BLaER1 treated with 17β-estradiol and CSF1 and Interleukin-3, amounts not matched to agents 10 nM and 100 nM (cell line): ENCODE measurements around the gene SH3BP4.
A peak's percentile ranks its signal among the peaks of the same experiment; 100 is the strongest.

Experiments
- H3K27ac ChIP-seq, 11 experiments: shearing (Covaris generic); formaldehyde crosslinking; 2 replicates each; pipeline ENCODE4 v1.8.1; 2022
- H3K27me3 ChIP-seq, 11 experiments: shearing (Covaris generic); formaldehyde crosslinking; 2 replicates each; pipeline ENCODE4 v1.8.1; 2022
- H3K36me3 ChIP-seq, 11 experiments: shearing (Covaris generic); formaldehyde crosslinking; 2 replicates each; pipeline ENCODE4 v1.8.1; 2022
- H3K4me1 ChIP-seq, 10 experiments: shearing (Covaris generic); formaldehyde crosslinking; 2 replicates each; pipeline ENCODE4 v1.8.1; 2022
- H3K4me2 ChIP-seq, 11 experiments: shearing (Covaris generic); formaldehyde crosslinking; 2 replicates each; pipeline ENCODE4 v1.8.1; 2022
- H3K4me3 ChIP-seq, 10 experiments: shearing (Covaris generic); formaldehyde crosslinking; 2 replicates each; pipeline ENCODE4 v1.8.1; 2022
- H3K9ac ChIP-seq, 11 experiments: shearing (Covaris generic); formaldehyde crosslinking; 2 replicates each; pipeline ENCODE4 v1.8.1; 2022
- H3K9me3 ChIP-seq, 11 experiments: shearing (Covaris generic); formaldehyde crosslinking; replicated peaks in 1 of 11; 2 replicates each; pipeline ENCODE4 v1.8.1; 2022
- H4K20me1 ChIP-seq, 11 experiments: shearing (Covaris generic); formaldehyde crosslinking; 2 replicates each; pipeline ENCODE4 v1.8.1; 2022
- Cebpa-rat ChIP-seq, 11 experiments: shearing (Covaris generic); IDR thresholded peaks; 2 replicates each; pipeline ENCODE4 v1.8.1; 2022

The SH3BP4 gene

DNA sequence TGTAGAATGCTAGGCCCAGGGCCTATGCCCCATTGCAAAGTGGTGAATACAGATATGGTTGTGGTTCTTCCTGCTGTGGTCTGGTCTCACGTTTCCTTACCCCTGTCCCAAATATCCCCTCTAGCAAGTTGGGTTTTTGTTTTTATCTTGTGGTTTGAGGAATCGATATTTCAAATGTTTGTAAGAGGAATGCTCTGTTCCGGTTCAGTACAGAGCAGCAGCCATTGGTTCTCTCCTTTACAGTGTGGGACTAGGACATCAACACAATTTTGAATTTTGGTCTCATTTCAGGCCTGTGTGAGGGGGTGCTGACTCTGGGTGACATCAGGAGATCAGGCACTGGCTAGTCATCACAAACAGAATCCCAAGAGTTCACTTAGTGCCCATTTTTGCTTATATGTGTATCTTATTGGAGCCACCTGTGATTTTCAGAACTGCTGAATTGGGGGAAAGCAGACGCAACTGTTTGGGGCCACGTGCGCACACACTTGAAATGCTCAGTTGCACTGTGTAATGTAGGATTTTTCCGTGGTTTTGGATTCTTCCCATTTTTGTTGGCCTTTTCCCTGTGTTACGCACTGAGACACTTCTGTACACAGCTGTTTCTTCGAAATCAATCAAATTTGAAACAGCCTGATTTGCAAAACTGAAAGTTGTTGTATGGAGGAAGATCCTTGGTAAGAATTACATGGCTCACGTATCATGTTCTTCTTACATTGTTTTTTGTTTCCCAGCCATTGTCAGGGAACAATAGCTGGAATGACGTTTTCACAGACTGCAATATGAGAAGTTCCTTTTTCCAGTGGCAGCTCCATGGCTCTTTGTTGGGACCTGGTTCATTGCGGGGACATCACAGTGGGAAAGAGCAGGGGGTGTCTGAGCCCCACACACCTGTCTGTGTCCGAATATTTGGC lies 8.6 kb downstream of the SH3BP4 start:
- Histone ChIP-seq H3K27me3 (peaks cover under 1 to 9% (median 6%) of the 10 kb centered on the region in 11 experiments; a peak in 15 of 22 replicates), H3K9ac (no peak overlapping the region), H4K20me1 (peaks cover 0 to 6% (median 0%) of the 10 kb centered on the region in 11 experiments; a peak in 1 of 22 replicates), H3K9me3 (no peaks in the 10 kb centered on the region), H3K4me3 (no peak overlapping the region), H3K27ac (no peak overlapping the region), H3K4me2 (no peak overlapping the region), H3K36me3 (no peaks in the 10 kb centered on the region), H3K4me1 (no peaks in the 10 kb centered on the region)
- TF ChIP-seq Cebpa-rat (IDR thresholded peaks at IDR 0.05) = no peak

DNA sequence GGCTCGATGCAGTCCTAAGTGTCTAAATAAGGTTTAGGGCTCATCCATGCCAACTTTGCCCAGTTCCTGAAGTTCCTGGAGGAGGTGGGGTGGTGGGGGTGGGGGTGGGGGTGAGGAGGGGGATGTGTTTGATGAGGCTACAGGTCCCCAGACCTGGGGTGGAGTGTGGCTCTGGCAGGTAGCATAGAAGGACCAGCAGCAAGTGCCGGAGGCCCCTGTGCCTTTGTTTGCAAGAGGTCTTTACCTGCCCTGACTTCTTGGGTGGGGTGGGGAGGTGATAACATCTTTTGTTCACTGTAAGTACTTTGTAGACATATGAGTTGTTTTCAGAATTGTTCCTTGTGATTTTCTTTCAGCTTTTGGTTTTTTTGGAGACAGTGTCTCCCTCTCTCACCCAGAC lies 10.0 kb downstream of the SH3BP4 start:
- H4K20me1 ChIP-seq = no peaks in the 10 kb centered on the region; a peak in 1 of 22 replicates
- H3K4me3 ChIP-seq = no peak overlapping the region
- H3K27ac ChIP-seq = no peak overlapping the region
- TF ChIP-seq Cebpa-rat (IDR thresholded peaks at IDR 0.05) = no peak
- H3K4me1 ChIP-seq = no peaks in the 10 kb centered on the region
- no peaks in the 10 kb centered on the region for H3K36me3 ChIP-seq
- no peak overlapping the region for H3K4me2 ChIP-seq
- no peaks in the 10 kb centered on the region for H3K9me3 ChIP-seq
- no peak overlapping the region for H3K9ac ChIP-seq
- no peaks in the 10 kb centered on the region for H3K27me3 ChIP-seq

GRCh38 chr2:234963773-234964615 lies 12.2 kb downstream of the SH3BP4 start:
- H3K4me2 ChIP-seq = no peak overlapping the region
- no peaks in the 10 kb centered on the region for H3K36me3 ChIP-seq
- H3K9ac ChIP-seq = no peak overlapping the region
- no peak overlapping the region for H3K4me3 ChIP-seq
- H3K27me3 ChIP-seq = peaks cover 0 to 12% (median 0%) of the 10 kb centered on the region in 11 experiments; a peak in 3 of 22 replicates
- peaks cover 7 to 13% (median 10%) of the 10 kb centered on the region in 10 experiments; a peak in 18 of 20 replicates for H3K4me1 ChIP-seq
- TF ChIP-seq Cebpa-rat (IDR thresholded peaks at IDR 0.05) = no peak
- no peak overlapping the region for H3K27ac ChIP-seq
- H4K20me1 ChIP-seq = no peaks in the 10 kb centered on the region; a peak in 1 of 22 replicates
- H3K9me3 ChIP-seq = no peaks in the 10 kb centered on the region

GRCh38 chr2:234964631-234965461 lies 13.0 kb downstream of the SH3BP4 start:
- H3K9me3 ChIP-seq = no peaks in the 10 kb centered on the region
- H3K4me1 ChIP-seq = peaks cover 14 to 22% (median 18%) of the 10 kb centered on the region in 10 experiments; a peak in 19 of 20 replicates
- no peak overlapping the region for H3K9ac ChIP-seq
- H3K4me3 ChIP-seq = no peak overlapping the region
- no peak overlapping the region for H3K27ac ChIP-seq
- TF ChIP-seq Cebpa-rat (IDR thresholded peaks at IDR 0.05) = no peak
- no peaks in the 10 kb centered on the region; a peak in 1 of 22 replicates for H4K20me1 ChIP-seq
- no peak overlapping the region for H3K4me2 ChIP-seq
- no peaks in the 10 kb centered on the region for H3K36me3 ChIP-seq
- H3K27me3 ChIP-seq = peaks cover 0 to 15% (median 0%) of the 10 kb centered on the region in 11 experiments; a peak in 3 of 22 replicates

- Histone ChIP-seq H3K27ac (no peak overlapping the region), H3K9ac (no peak overlapping the region), H4K20me1 (no peaks in the 10 kb centered on the region; a peak in 1 of 22 replicates), H3K4me2 (no peak overlapping the region), H3K36me3 (no peaks in the 10 kb centered on the region), H3K27me3 (peaks cover 0 to 15% (median 0%) of the 10 kb centered on the region in 11 experiments; a peak in 3 of 22 replicates), H3K9me3 (no peaks in the 10 kb centered on the region), H3K4me1 (peaks cover 14 to 23% (median 18%) of the 10 kb centered on the region in 10 experiments; a peak in 19 of 20 replicates), H3K4me3 (no peak overlapping the region)
- TF ChIP-seq Cebpa-rat (IDR thresholded peaks at IDR 0.05) = no peak
Measured at GRCh38 chr2:234966340-234966739, 14.5 kb downstream of the SH3BP4 start.

- H4K20me1 ChIP-seq = no peaks in the 10 kb centered on the region; a peak in 1 of 22 replicates
- peak overlapping the region in 4 of 11 experiments; percentile 70 to 83 (median 79); a peak in 4 of 22 replicates for H3K4me2 ChIP-seq
- no peak overlapping the region for H3K27ac ChIP-seq
- no peak for TF ChIP-seq Cebpa-rat (IDR thresholded peaks at IDR 0.05)
- peaks cover 14 to 23% (median 18%) of the 10 kb centered on the region in 10 experiments; a peak in 19 of 20 replicates for H3K4me1 ChIP-seq
- H3K36me3 ChIP-seq = no peaks in the 10 kb centered on the region
- H3K9me3 ChIP-seq = no peaks in the 10 kb centered on the region
- H3K4me3 ChIP-seq = no peak overlapping the region
- H3K9ac ChIP-seq = no peak overlapping the region
- H3K27me3 ChIP-seq = peaks cover 0 to 15% (median 0%) of the 10 kb centered on the region in 11 experiments; a peak in 3 of 22 replicates
Measured at GRCh38 chr2:234967201-234967869, 15.5 kb downstream of the SH3BP4 start.

DNA sequence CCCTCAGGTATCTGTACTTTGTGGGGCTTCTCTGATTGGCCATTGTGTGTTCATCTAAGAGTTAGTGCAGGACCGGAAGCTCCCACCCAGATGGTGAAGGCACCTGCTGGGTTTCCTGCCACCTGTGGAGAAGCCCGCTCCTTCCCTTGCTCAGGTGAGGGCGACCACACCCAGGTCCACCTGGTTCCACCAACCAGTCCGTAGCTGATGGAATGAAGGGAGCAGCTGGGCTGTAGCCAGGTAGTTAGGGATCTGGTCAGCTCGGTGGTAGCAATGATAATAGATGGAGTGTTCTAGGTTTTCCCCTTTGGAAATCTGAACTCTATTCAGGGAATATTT lies 16.0 kb downstream of the SH3BP4 start:
- H3K4me2 ChIP-seq = peak overlapping the region in 6 of 11 experiments; percentile 51 to 83 (median 78); a peak in 10 of 22 replicates
- H3K9me3 ChIP-seq = no peaks in the 10 kb centered on the region
- peaks cover 0 to 15% (median 0%) of the 10 kb centered on the region in 11 experiments; a peak in 3 of 22 replicates for H3K27me3 ChIP-seq
- TF ChIP-seq Cebpa-rat (IDR thresholded peaks at IDR 0.05) = no peak
- no peaks in the 10 kb centered on the region for H3K36me3 ChIP-seq
- H3K4me1 ChIP-seq = peaks cover 14 to 23% (median 18%) of the 10 kb centered on the region in 10 experiments; a peak in 19 of 20 replicates
- no peak overlapping the region for H3K4me3 ChIP-seq
- no peak overlapping the region for H3K9ac ChIP-seq
- no peak overlapping the region for H3K27ac ChIP-seq
- H4K20me1 ChIP-seq = no peaks in the 10 kb centered on the region; a peak in 1 of 22 replicates
